Upper lobe of left lung (tissue), 6 donors: Measurements from ENCODE around the gene SFSWAP. TPM values are rescaled to one million over a fixed set of nuclear protein-coding genes. Genes with fewer than 3 reads are reported as not detected.

ENCODE experiments used
- ATAC-seq, 2 donors: fragments of 200-7000 bp; cut with Tn5 transposase; one replicate each; pipeline ENCODE4 v1.9.1; 2022; ENCODE audit warnings: mild to moderate bottlenecking in 2 of 2, moderate library complexity in 2 of 2; ENCODE audit not compliant: low FRiP score in 2 of 2
- DNase-seq, 2 donors: peaks; one replicate each; pipeline ENCODE4 v3.0.0-alpha.2; 2019 to 2020
- H3K27ac ChIP-seq, 4 donors: fragments of 200-600 bp; sonication (generic); one replicate each; pipeline ENCODE4 v1.5.1; 2016 to 2019
- H3K27me3 ChIP-seq, 4 donors: fragments of 200-600 bp; sonication (generic); one replicate each; pipeline ENCODE4 v1.5.1; 2017 to 2019
- H3K36me3 ChIP-seq, 4 donors: fragments of 200-600 bp; sonication (generic); one replicate each; pipeline ENCODE4 v1.5.1; 2016 to 2019
- H3K4me1 ChIP-seq, 4 donors: fragments of 200-600 bp; sonication (generic); one replicate each; pipeline ENCODE4 v1.5.1; 2018 to 2019
- H3K4me3 ChIP-seq, 4 donors: fragments of 200-600 bp; sonication (generic); one replicate each; pipeline ENCODE4 v1.5.1; 2017 to 2019; ENCODE audit warnings: mild to moderate bottlenecking in 2 of 4, moderate library complexity in 1 of 4
- H3K9me3 ChIP-seq, 4 donors: fragments of 200-600 bp; sonication (generic); one replicate each; pipeline ENCODE4 v1.5.1; 2018 to 2019
- EP300 ChIP-seq, 4 donors: sonication (generic); formaldehyde crosslinking; IDR thresholded peaks; one replicate each; pipeline ENCODE4 v1.5.1; 2017; ENCODE audit warnings: antibody characterized with exemption in 4 of 4, control low read depth in 2 of 4
- POLR2A ChIP-seq, 4 donors: fragments of 450-650 bp; IDR thresholded peaks; one replicate each; pipeline ENCODE4 v1.5.1; 2016 to 2017; ENCODE audit warnings: antibody characterized with exemption in 4 of 4, mild to moderate bottlenecking in 2 of 4
- POLR2AphosphoS5 ChIP-seq, 2 donors: sonication (generic); formaldehyde crosslinking; IDR thresholded peaks; one replicate each; pipeline ENCODE4 v1.5.1; 2017; ENCODE audit warnings: antibody characterized with exemption in 2 of 2
- WGBS, 2 donors: methylation state at CpG; one replicate each; pipeline ENCODE4 v1.1.5; 2017 to 2018; 5-methylcytosine and 5-hydroxymethylcytosine counted together
- total RNA-seq, 6 donors: library from RNA; depleted of rRNA in 4 of 6; stranded (reverse); fragments of >200 nt in 4 of 6; gene quantifications; one replicate each; pipeline versions ENCODE4 v1.1.0 to v1.2.1, GENCODE V29; 2016 to 2021
- TF ChIP-seq, protein P1 (sequence below), 6 experiments: fragments of 450-650 bp in 4 of 6; fragments of 200-600 bp in 2 of 6; sonication (generic) in 2 of 6; IDR thresholded peaks; one replicate each; pipeline ENCODE4 v1.5.1; 2016 to 2019; ENCODE audit warnings: antibody characterized with exemption in 6 of 6
- donor health status: DM: no; HTN: no; CAD: no; lungs with moderate emphysema.
- donor health status: DM: no; HTN: yes; CAD: no; lungs with severe emphysema.

SFSWAP gene
- total RNA-seq, 6 donors from 2014 or later: 33.9 to 136 (median 51.4) TPM

- Histone ChIP-seq H3K27ac (no peak overlapping the region), H3K9me3 (peaks cover 0 to 6% (median 2%) of the 10 kb centered on the region in 4 donors), H3K4me3 (no peak overlapping the region), H3K4me1 (no peaks in the 10 kb centered on the region), H3K27me3 (no peaks in the 10 kb centered on the region), H3K36me3 (no peaks in the 10 kb centered on the region)
- ATAC-seq (no peak), DNase-seq (no peak)
- WGBS, 2 donors: 82% methylated on average over 7 of the region's 7 CpGs
- TF ChIP-seq, protein P1, sequence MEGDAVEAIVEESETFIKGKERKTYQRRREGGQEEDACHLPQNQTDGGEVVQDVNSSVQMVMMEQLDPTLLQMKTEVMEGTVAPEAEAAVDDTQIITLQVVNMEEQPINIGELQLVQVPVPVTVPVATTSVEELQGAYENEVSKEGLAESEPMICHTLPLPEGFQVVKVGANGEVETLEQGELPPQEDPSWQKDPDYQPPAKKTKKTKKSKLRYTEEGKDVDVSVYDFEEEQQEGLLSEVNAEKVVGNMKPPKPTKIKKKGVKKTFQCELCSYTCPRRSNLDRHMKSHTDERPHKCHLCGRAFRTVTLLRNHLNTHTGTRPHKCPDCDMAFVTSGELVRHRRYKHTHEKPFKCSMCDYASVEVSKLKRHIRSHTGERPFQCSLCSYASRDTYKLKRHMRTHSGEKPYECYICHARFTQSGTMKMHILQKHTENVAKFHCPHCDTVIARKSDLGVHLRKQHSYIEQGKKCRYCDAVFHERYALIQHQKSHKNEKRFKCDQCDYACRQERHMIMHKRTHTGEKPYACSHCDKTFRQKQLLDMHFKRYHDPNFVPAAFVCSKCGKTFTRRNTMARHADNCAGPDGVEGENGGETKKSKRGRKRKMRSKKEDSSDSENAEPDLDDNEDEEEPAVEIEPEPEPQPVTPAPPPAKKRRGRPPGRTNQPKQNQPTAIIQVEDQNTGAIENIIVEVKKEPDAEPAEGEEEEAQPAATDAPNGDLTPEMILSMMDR (IDR thresholded peaks at IDR 0.05): no peak
- TF ChIP-seq POLR2A (IDR thresholded peaks at IDR 0.05) (no peak), POLR2AphosphoS5 (IDR thresholded peaks at IDR 0.05) (no peak), EP300 (IDR thresholded peaks at IDR 0.05) (no peak)
These were observed 104.2 kb downstream of the SFSWAP start for GRCh38 chr12:131815131-131815530.

- no peak for TF ChIP-seq POLR2AphosphoS5 (IDR thresholded peaks at IDR 0.05)
- TF ChIP-seq EP300 (IDR thresholded peaks at IDR 0.05): no peak
- TF ChIP-seq, protein P1 (IDR thresholded peaks at IDR 0.05): no peak
- no peak for TF ChIP-seq POLR2A (IDR thresholded peaks at IDR 0.05)
- Histone ChIP-seq H3K9me3 (peaks cover 0 to 6% (median 2%) of the 10 kb centered on the region in 4 donors), H3K4me1 (no peaks in the 10 kb centered on the region), H3K27me3 (no peaks in the 10 kb centered on the region), H3K4me3 (no peak overlapping the region), H3K27ac (no peak overlapping the region), H3K36me3 (no peaks in the 10 kb centered on the region)
- peak in 1 of 2 donors; percentile 65 for ATAC-seq
- WGBS, 2 donors: 79 to 84% methylated on average over 5 of the region's 5 CpGs
- no peak for DNase-seq
These were observed 105.6 kb downstream of the SFSWAP start for GRCh38 chr12:131816495-131816894.

- no peak overlapping the region for H3K27ac ChIP-seq
- DNase-seq (no peak), ATAC-seq (no peak)
- WGBS, 2 donors: 86% methylated on average over 17 to 19 of the region's 19 CpGs
- H3K27me3 ChIP-seq: no peaks in the 10 kb centered on the region
- H3K9me3 ChIP-seq: peaks cover 0 to 6% (median 2%) of the 10 kb centered on the region in 4 donors
- H3K4me1 ChIP-seq: no peaks in the 10 kb centered on the region
- H3K4me3 ChIP-seq: no peak overlapping the region
- no peaks in the 10 kb centered on the region for H3K36me3 ChIP-seq
- no peak for TF ChIP-seq POLR2AphosphoS5 (IDR thresholded peaks at IDR 0.05)
- TF ChIP-seq EP300 (IDR thresholded peaks at IDR 0.05): no peak
These were observed 106.4 kb downstream of the SFSWAP start for GRCh38 chr12:131817241-131817640.

GRCh38 chr12:131818821-131819585, 108.1 kb downstream of the SFSWAP start:
- Histone ChIP-seq H3K27me3 (no peaks in the 10 kb centered on the region), H3K36me3 (no peaks in the 10 kb centered on the region), H3K4me3 (no peak overlapping the region), H3K4me1 (no peaks in the 10 kb centered on the region), H3K27ac (no peak overlapping the region), H3K9me3 (no peaks in the 10 kb centered on the region)
- DNase-seq: no peak
- TF ChIP-seq, protein P1 (IDR thresholded peaks at IDR 0.05): no peak
- TF ChIP-seq POLR2AphosphoS5 (IDR thresholded peaks at IDR 0.05) (no peak), POLR2A (IDR thresholded peaks at IDR 0.05) (no peak), EP300 (IDR thresholded peaks at IDR 0.05) (no peak)
- 71 to 77% methylated on average over 27 to 30 of the region's 30 CpGs for WGBS, 2 donors
- ATAC-seq: peak in 1 of 2 donors; percentile 94

DNA sequence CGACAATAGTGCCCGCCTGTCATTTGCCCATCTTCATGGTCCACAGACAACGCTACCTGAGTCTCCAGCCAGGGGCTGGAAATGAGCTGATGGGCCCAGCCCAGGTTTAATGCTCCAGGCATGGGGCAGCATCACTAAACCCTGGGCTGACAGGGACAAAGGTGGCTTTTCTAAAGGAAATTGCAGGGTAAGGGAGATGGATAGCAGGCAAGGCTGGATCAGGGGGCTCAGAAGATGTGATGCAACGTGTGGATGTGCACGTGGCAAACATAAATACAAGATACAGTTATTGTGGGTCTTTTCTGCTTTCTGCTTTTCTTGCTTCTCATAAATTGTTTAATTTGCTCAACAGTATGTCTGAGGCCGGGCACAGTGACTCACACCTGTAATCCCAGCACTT, 113.6 kb downstream of the SFSWAP start:
- H3K27ac ChIP-seq: no peak overlapping the region
- no peak for DNase-seq
- no peak overlapping the region for H3K4me3 ChIP-seq
- ATAC-seq: no peak
- no peak for TF ChIP-seq POLR2A (IDR thresholded peaks at IDR 0.05)
- TF ChIP-seq EP300 (IDR thresholded peaks at IDR 0.05): no peak
- TF ChIP-seq, protein P1 (IDR thresholded peaks at IDR 0.05): no peak
- TF ChIP-seq POLR2AphosphoS5 (IDR thresholded peaks at IDR 0.05): no peak
- no peaks in the 10 kb centered on the region for H3K9me3 ChIP-seq
- H3K27me3 ChIP-seq: peaks cover 0 to 19% (median 16%) of the 10 kb centered on the region in 4 donors
- WGBS, 2 donors: 86 to 92% methylated on average over 6 of the region's 6 CpGs
- H3K36me3 ChIP-seq: no peaks in the 10 kb centered on the region
- peaks cover 16 to 21% (median 17%) of the 10 kb centered on the region in 4 donors for H3K4me1 ChIP-seq
